PC-3 (cell line): ENCODE data around the gene MYO18A.

Source experiments
- EZH2phosphoT487 ChIP-seq: fragments of 300-600 bp; sonication (generic); IDR thresholded peaks from 2 replicates; pipeline ENCODE4 v1.6.1; 2018; ENCODE audit warnings: mild to moderate bottlenecking, antibody characterized with exemption, low read length, borderline replicate concordance
- TF ChIP-seq, protein P1 (sequence below): fragments of 300-600 bp; sonication (generic); conservative IDR thresholded peaks from 2 replicates; pipeline ENCODE4 v1.5.1; 2017; ENCODE audit warnings: antibody characterized with exemption, low read depth, mild to moderate bottlenecking, low read length

DNA sequence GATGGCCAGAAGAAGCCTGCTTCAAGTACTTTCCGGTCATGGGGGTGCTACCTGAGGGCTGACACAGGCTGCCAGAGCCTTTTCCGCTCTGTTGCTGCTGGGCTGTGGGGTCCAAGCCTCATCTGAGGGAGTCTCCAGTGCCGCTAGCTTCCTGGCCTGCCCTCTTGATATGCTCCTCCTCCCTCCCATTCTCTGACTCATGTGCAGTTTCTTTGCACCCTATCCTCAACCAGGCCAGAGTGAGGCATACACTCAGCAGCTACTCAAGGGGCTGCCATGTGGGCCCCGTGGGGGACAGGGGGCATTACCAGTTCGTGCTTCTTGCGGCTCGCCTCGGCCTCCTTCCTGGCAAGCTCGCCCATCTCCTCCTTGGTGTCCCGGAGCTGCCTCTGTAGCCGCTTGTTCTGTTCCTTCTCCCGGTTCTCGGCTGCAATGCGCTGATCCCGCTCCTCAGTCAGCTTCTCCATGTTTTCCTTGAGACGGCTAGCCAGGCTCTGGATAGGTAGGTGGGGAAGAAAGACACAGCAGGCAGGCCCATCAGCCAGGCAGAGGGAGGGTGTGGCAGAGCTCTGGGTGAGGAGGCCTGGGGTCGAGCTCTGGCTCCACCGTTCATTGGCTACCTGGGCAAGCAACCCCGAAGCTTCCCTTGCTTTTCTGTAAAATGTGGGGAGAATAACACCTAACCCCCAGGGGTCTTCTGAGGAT is 93.4 kb downstream of the MYO18A start:
- no peak for TF ChIP-seq EZH2phosphoT487
- TF ChIP-seq, protein P1, sequence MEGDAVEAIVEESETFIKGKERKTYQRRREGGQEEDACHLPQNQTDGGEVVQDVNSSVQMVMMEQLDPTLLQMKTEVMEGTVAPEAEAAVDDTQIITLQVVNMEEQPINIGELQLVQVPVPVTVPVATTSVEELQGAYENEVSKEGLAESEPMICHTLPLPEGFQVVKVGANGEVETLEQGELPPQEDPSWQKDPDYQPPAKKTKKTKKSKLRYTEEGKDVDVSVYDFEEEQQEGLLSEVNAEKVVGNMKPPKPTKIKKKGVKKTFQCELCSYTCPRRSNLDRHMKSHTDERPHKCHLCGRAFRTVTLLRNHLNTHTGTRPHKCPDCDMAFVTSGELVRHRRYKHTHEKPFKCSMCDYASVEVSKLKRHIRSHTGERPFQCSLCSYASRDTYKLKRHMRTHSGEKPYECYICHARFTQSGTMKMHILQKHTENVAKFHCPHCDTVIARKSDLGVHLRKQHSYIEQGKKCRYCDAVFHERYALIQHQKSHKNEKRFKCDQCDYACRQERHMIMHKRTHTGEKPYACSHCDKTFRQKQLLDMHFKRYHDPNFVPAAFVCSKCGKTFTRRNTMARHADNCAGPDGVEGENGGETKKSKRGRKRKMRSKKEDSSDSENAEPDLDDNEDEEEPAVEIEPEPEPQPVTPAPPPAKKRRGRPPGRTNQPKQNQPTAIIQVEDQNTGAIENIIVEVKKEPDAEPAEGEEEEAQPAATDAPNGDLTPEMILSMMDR, result no peak
